Caco-2 (cell line): Measurements from ENCODE around the gene ATP9B. TPM values are rescaled to one million over a fixed set of nuclear protein-coding genes. Genes with fewer than 3 reads are reported as not detected.

ENCODE experiments used
- BruUV-seq: library from RNA; stranded (reverse); fragments of 400-500 nt; replicated peaks from 2 replicates; lab custom pipeline; 2021; lab: Mats Ljungman, UMichigan
- CTCF ChIA-PET: fragments of 300-600 bp; sonication (Branson Sonifier 250); formaldehyde crosslinking; loops from one replicate; lab custom pipeline; 2022; ENCODE audit warnings: antibody characterized with exemption; lab: Charles Lee
- POLR2A ChIA-PET: fragments of 300-600 bp; sonication (Branson Sonifier 250); formaldehyde crosslinking; loops from one replicate; lab custom pipeline; 2022; ENCODE audit warnings: antibody characterized with exemption; lab: Charles Lee
- DNase-seq, 2 experiments: peaks; one replicate each; pipeline versions ENCODE4 v3.0.0 to v3.0.0-alpha.2; 2020 to 2022
- H3K27me3 ChIP-seq: replicated peaks from 2 replicates; pipeline ENCODE4 v1.6.0; 2011; ENCODE audit warnings: low read length; ENCODE audit not compliant: control insufficient read depth, insufficient read depth
- H3K36me3 ChIP-seq: 2 replicates; pipeline ENCODE4 v1.5.1; 2011; ENCODE audit warnings: low read length; ENCODE audit not compliant: control insufficient read depth, insufficient read depth
- H3K4me1 ChIP-seq: fragments of 250-450 bp; sonication (Bioruptor Pico); 2 replicates; pipeline ENCODE4 v1.5.1; 2020; ENCODE audit warnings: mild to moderate bottlenecking
- H3K4me3 ChIP-seq: 2 replicates; pipeline ENCODE4 v1.5.1; 2011; ENCODE audit warnings: low read depth, mild to moderate bottlenecking, control low read depth, low read length
- H3K9me3 ChIP-seq: fragments of 250-450 bp; sonication (Bioruptor Pico); 2 replicates; pipeline ENCODE4 v1.5.1; 2020; ENCODE audit warnings: mild to moderate bottlenecking, moderate library complexity
- H3K27ac Mint-ChIP-seq: one replicate; pipeline ENCODE4 v1.8.0; 2022; ENCODE audit warnings: mixed read lengths; ENCODE audit not compliant: unreplicated experiment
- H3K27me3 Mint-ChIP-seq: one replicate; pipeline ENCODE4 v1.8.0; 2022; ENCODE audit warnings: mixed read lengths; ENCODE audit not compliant: insufficient read depth, unreplicated experiment
- H3K36me3 Mint-ChIP-seq: one replicate; pipeline ENCODE4 v1.8.0; 2022; ENCODE audit warnings: mild to moderate bottlenecking, mixed read lengths; ENCODE audit not compliant: insufficient read depth, unreplicated experiment
- H3K4me1 Mint-ChIP-seq: one replicate; pipeline ENCODE4 v1.8.0; 2022; ENCODE audit warnings: low read depth, mixed read lengths; ENCODE audit not compliant: unreplicated experiment
- H3K4me3 Mint-ChIP-seq: one replicate; pipeline ENCODE4 v1.8.0; 2022; ENCODE audit warnings: mild to moderate bottlenecking, moderate library complexity, mixed read lengths; ENCODE audit not compliant: unreplicated experiment
- H3K9me3 Mint-ChIP-seq: one replicate; pipeline ENCODE4 v1.8.0; 2022; ENCODE audit warnings: mixed read lengths; ENCODE audit not compliant: unreplicated experiment
- intact Hi-C: fragments of 100-400 bp; cut with micrococcal nuclease; formaldehyde crosslinking; loops from one replicate; pipeline ENCODE4 v1.10.0; 2022; ENCODE audit not compliant: unreplicated experiment
- total RNA-seq: library from RNA; stranded (reverse); gene quantifications from 2 replicates; pipeline ENCODE4 v1.2.3, GENCODE V29; 2022
- TF ChIP-seq, protein P1 (sequence below), 2 experiments: fragments of 200-600 bp in 1 of 2; IDR thresholded peaks; 1 replicate in 1 of 2; 2 replicates in 1 of 2; pipeline versions ENCODE4 v1.5.1 to v1.8.0; 2011 to 2022; ENCODE audit warnings: antibody characterized with exemption in 1 of 2, control low read depth in 1 of 2, inconsistent platforms in 1 of 2, low read depth in 1 of 2, low read length in 1 of 2, mild to moderate bottlenecking in 1 of 2, moderate library complexity in 1 of 2; ENCODE audit not compliant: insufficient read depth in 1 of 2, severe bottlenecking in 1 of 2, unreplicated experiment in 1 of 2

The ATP9B gene
- total RNA-seq, 1 experiment from 2014 or later, result 15.8 TPM

DNA sequence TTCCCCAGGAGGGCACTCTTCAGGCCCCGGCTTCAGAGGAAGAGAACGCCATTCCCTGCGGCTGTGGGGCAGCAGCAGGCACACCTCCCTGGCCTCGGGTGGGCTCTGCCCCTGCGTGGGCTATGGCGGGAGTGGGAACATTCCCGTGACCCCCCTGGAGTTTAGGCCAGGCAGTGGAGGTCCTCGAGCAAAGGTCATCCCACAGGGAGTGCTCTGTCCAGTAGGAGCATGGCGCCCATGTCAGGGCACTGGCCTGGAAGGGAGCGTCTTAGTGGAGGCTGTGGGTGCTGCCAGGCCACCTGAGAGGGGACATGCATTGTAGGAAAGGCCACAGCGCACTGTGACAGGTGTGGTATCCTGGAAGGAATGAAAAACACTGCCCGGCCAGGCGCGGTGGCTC lies 317.4 kb downstream of the ATP9B start:
- peaks cover 5% of the 10 kb centered on the region for H3K4me1 Mint-ChIP-seq
- ChIA-PET POLR2A (no interaction called here), CTCF (no interaction called here)
- TF ChIP-seq, protein P1, sequence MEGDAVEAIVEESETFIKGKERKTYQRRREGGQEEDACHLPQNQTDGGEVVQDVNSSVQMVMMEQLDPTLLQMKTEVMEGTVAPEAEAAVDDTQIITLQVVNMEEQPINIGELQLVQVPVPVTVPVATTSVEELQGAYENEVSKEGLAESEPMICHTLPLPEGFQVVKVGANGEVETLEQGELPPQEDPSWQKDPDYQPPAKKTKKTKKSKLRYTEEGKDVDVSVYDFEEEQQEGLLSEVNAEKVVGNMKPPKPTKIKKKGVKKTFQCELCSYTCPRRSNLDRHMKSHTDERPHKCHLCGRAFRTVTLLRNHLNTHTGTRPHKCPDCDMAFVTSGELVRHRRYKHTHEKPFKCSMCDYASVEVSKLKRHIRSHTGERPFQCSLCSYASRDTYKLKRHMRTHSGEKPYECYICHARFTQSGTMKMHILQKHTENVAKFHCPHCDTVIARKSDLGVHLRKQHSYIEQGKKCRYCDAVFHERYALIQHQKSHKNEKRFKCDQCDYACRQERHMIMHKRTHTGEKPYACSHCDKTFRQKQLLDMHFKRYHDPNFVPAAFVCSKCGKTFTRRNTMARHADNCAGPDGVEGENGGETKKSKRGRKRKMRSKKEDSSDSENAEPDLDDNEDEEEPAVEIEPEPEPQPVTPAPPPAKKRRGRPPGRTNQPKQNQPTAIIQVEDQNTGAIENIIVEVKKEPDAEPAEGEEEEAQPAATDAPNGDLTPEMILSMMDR (IDR thresholded peaks at IDR 0.05; ENCODE audit: insufficient read depth in 1 of 2, low read depth in 1 of 2, low read length in 1 of 2, severe bottlenecking in 1 of 2, unreplicated experiment in 1 of 2), result no peak
- Histone ChIP-seq H3K36me3 (no peaks in the 10 kb centered on the region), H3K9me3 (no peaks in the 10 kb centered on the region), H3K4me3 (no peak overlapping the region), H3K27me3 (no peaks in the 10 kb centered on the region), H3K4me1 (no peaks in the 10 kb centered on the region)
- intact Hi-C loops, result no loop called here
- no peak for DNase-seq
- no peaks in the 10 kb centered on the region for H3K36me3 Mint-ChIP-seq
- H3K27ac Mint-ChIP-seq, result no peak overlapping the region
- no TSS peak for BruUV-seq
- no peaks in the 10 kb centered on the region for H3K9me3 Mint-ChIP-seq
- peaks cover 16% of the 10 kb centered on the region for H3K27me3 Mint-ChIP-seq
- H3K4me3 Mint-ChIP-seq, result no peak overlapping the region

DNA sequence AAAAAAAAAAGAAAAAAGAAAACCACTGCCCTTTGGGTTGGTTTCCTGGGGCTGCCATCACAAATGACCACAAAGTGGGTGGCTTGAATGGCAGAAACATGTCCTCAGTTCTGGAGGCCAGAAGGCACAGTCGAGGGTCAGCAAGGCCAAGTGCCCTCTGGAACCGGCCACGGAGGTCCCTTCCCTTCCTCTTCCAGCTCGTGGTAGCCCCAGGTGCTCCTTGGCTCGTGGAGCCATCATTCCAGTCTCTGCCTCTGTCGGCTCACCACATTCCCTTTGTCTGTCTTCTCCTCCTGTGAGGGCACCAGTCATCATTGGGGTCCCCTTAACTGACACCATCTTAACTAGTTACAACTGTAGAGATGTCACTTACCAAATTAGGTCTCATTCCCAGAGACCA lies 318.0 kb downstream of the ATP9B start:
- H3K9me3 ChIP-seq, result no peaks in the 10 kb centered on the region
- Mint-ChIP-seq H3K4me3 (no peak overlapping the region), H3K27me3 (peaks cover 21% of the 10 kb centered on the region), H3K9me3 (no peaks in the 10 kb centered on the region), H3K27ac (no peak overlapping the region), H3K36me3 (no peaks in the 10 kb centered on the region), H3K4me1 (peaks cover 5% of the 10 kb centered on the region)
- ChIA-PET CTCF (no interaction called here), POLR2A (no interaction called here)
- no peak overlapping the region for H3K4me3 ChIP-seq
- no TSS peak for BruUV-seq
- TF ChIP-seq, protein P1 (IDR thresholded peaks at IDR 0.05; ENCODE audit: insufficient read depth in 1 of 2, low read depth in 1 of 2, low read length in 1 of 2, severe bottlenecking in 1 of 2, unreplicated experiment in 1 of 2), result no peak
- no peak for DNase-seq
- no peaks in the 10 kb centered on the region for H3K4me1 ChIP-seq
- no peaks in the 10 kb centered on the region for H3K27me3 ChIP-seq
- H3K36me3 ChIP-seq, result no peaks in the 10 kb centered on the region
- intact Hi-C loops, result no loop called here

DNA sequence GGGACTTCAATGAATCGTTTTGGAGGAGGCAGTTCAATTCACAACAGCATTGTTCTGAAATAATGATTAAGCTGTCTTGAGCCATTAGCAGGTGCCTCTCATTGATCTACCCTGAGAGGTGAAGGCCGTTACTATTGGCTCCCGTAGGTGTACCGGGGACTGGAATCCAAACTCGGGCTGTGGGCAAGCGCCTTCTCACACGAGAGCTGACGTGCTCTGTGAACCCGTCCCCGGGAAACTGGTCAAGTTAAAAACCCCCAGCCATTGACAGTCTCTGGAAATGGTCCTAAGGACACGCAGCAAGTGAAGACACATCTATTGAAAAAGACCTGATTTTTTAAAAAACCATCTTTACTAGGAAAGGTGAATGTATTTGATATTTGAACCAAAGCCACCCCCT lies 318.4 kb downstream of the ATP9B start:
- Mint-ChIP-seq H3K27me3 (peaks cover 21% of the 10 kb centered on the region), H3K4me3 (no peak overlapping the region), H3K4me1 (peaks cover 5% of the 10 kb centered on the region), H3K9me3 (no peaks in the 10 kb centered on the region), H3K36me3 (no peaks in the 10 kb centered on the region), H3K27ac (no peak overlapping the region)
- no peaks in the 10 kb centered on the region for H3K4me1 ChIP-seq
- H3K27me3 ChIP-seq, result no peaks in the 10 kb centered on the region
- TF ChIP-seq, protein P1 (IDR thresholded peaks at IDR 0.05; ENCODE audit: insufficient read depth in 1 of 2, low read depth in 1 of 2, low read length in 1 of 2, severe bottlenecking in 1 of 2, unreplicated experiment in 1 of 2), result no peak
- BruUV-seq, result no TSS peak
- no peaks in the 10 kb centered on the region for H3K36me3 ChIP-seq
- ChIA-PET CTCF (no interaction called here), POLR2A (no interaction called here)
- no peak overlapping the region for H3K4me3 ChIP-seq
- no peak for DNase-seq
- intact Hi-C loops, result no loop called here
- no peaks in the 10 kb centered on the region for H3K9me3 ChIP-seq
